ENCODE results near the gene METTL25.

METTL25 gene

GRCh38 chr12:82407481-82407880 is 49.2 kb downstream of the METTL25 start:
- DNase-seq (ENCODE audit: low read depth in 2 of 2), result no peak

GRCh38 chr12:82408844-82409243 is 50.5 kb downstream of the METTL25 start:
- no peak for DNase-seq (ENCODE audit: low read depth in 2 of 2)

- DNase-seq (ENCODE audit: low read depth in 2 of 2), result no peak
Observed at GRCh38 chr12:82411546-82412230, 53.4 kb downstream of the METTL25 start.

- no peak for DNase-seq (ENCODE audit: low read depth in 2 of 2)
Observed at GRCh38 chr12:82412246-82412645, 53.9 kb downstream of the METTL25 start.

GRCh38 chr12:82414044-82414443 is 55.7 kb downstream of the METTL25 start:
- DNase-seq (ENCODE audit: low read depth in 2 of 2), result no peak

GRCh38 chr12:82414926-82415325 is 56.6 kb downstream of the METTL25 start:
- DNase-seq (ENCODE audit: low read depth in 2 of 2), result no peak

- DNase-seq (ENCODE audit: low read depth in 2 of 2), result no peak
Observed at GRCh38 chr12:82415402-82415801, 57.1 kb downstream of the METTL25 start.

GRCh38 chr12:82425241-82425640 is 66.9 kb downstream of the METTL25 start:
- no peak for DNase-seq (ENCODE audit: low read depth in 2 of 2)

GRCh38 chr12:82426081-82426480 is 67.8 kb downstream of the METTL25 start:
- no peak for DNase-seq (ENCODE audit: low read depth in 2 of 2)

GRCh38 chr12:82426586-82426985 is 68.3 kb downstream of the METTL25 start:
- DNase-seq (ENCODE audit: low read depth in 2 of 2), result no peak

- no peak for DNase-seq (ENCODE audit: low read depth in 2 of 2)
Observed at GRCh38 chr12:82430541-82431145, 72.3 kb downstream of the METTL25 start.

GRCh38 chr12:82434392-82434911 is 76.1 kb downstream of the METTL25 start:
- no peak for DNase-seq (ENCODE audit: low read depth in 2 of 2)

GRCh38 chr12:82436354-82436753 is 78.0 kb downstream of the METTL25 start:
- DNase-seq (ENCODE audit: low read depth in 2 of 2), result no peak

- DNase-seq (ENCODE audit: low read depth in 2 of 2), result no peak
Observed at GRCh38 chr12:82437744-82438143, 79.4 kb downstream of the METTL25 start.

- no peak for DNase-seq (ENCODE audit: low read depth in 2 of 2)
Observed at GRCh38 chr12:82438356-82438755, 80.0 kb downstream of the METTL25 start.

GRCh38 chr12:82440885-82441284 is 82.6 kb downstream of the METTL25 start:
- DNase-seq (ENCODE audit: low read depth in 2 of 2), result no peak

GRCh38 chr12:82448911-82449578 is 90.7 kb downstream of the METTL25 start:
- DNase-seq (ENCODE audit: low read depth in 2 of 2), result no peak

GRCh38 chr12:82456633-82457032 is 98.3 kb downstream of the METTL25 start:
- no peak for DNase-seq (ENCODE audit: low read depth in 2 of 2)

GRCh38 chr12:82458101-82458500 is 99.8 kb downstream of the METTL25 start:
- DNase-seq (ENCODE audit: low read depth in 2 of 2), result no peak

- DNase-seq (ENCODE audit: low read depth in 2 of 2), result no peak
Observed at GRCh38 chr12:82461393-82461792, 103.1 kb downstream of the METTL25 start.

GRCh38 chr12:82461836-82462235 is 103.5 kb downstream of the METTL25 start:
- no peak for DNase-seq (ENCODE audit: low read depth in 2 of 2)

- DNase-seq (ENCODE audit: low read depth in 2 of 2), result no peak
Observed at GRCh38 chr12:82468563-82468962, 110.2 kb downstream of the METTL25 start.

Measured in stimulated activated CD8-positive, alpha-beta memory T cell treated with anti-CD3 and anti-CD28 coated beads, Interleukin-2, amount 100 ng/mL, for 48 hours (primary cell).